GM18505 (cell line): ENCODE data around the gene KIF1B.
A peak's percentile ranks its signal among the peaks of the same experiment; 100 is the strongest.

ENCODE experiments used
- ATAC-seq: cut with Tn5 transposase; IDR thresholded peaks from one replicate; pipeline ENCODE4 v1.9.1; 2021; ENCODE audit not compliant: unreplicated experiment
- POLR2A ChIP-seq: IDR thresholded peaks from 4 replicates; pipeline ENCODE4 v1.6.1; 2011; ENCODE audit warnings: borderline replicate concordance; ENCODE audit not compliant: insufficient read depth, insufficient read length; ENCODE audit errors: extremely low read depth

KIF1B gene

DNA sequence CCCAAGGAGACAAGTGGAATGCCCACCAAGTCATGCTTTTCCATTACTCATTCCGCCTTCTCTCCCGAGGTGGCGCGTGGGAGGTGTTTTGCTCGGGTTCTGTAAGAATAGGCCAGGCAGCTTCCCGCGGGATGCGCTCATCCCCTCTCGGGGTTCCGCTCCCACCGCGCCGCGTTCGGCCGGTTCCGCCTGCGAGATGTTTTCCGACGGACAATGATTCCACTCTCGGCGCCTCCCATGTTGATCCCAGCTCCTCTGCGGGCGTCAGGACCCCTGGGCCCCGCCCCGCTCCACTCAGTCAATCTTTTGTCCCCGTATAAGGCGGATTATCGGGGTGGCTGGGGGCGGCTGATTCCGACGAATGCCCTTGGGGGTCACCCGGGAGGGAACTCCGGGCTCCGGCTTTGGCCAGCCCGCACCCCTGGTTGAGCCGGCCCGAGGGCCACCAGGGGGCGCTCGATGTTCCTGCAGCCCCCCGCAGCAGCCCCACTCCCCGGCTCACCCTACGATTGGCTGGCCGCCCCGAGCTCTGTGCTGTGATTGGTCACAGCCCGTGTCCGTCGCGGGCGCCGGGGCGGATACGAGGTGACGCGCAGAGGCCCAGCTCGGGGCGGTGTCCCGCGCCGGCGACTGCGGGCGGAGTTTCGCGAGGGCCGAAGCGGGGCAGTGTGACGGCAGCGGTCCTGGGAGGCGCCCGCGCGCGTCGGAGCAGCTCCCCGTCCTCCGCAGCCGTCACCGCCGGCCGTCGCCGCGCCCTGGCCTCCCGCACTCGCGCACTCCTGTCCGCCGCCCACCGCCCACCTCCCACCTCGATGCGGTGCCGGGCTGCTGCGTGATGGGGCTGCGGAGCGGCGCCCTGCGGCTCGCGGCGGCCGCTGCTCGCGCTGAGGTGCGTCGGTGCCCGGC lies at the start of gene KIF1B:
Gene KIF1B, plus strand, starts transcription at position 666 of the 906 bp plus-strand sequence. CDS start 21,759 bp downstream, outside the sequence.
- ATAC-seq = peak; percentile 98
- TF ChIP-seq POLR2A = peak; percentile 69

DNA sequence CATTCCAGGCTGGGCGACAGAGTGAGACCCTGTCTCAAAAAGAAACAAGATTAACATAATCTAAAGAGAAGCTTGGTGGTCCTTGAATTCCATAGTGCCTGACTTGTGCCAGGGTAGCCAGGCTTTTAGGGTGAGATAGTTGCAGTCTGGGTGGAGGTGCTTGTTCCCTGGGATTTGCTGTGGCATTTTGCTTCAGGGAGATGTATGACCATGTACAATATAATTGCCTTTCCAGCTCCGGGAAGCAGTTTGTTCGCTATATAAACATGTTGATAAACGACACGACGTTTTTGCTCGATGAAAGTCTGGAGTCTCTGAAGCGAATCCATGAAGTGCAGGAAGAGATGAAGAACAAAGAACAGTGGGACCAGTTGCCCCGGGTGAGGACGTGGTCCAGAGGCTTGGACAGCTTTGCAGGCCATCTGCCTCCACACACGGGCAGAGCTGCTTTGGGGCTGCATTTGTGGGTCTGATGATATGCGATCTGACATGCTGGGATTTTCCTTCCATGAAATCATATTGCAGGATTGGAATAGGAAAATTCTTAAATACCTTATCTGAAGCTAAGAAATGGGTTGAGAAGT lies 49.4 kb upstream of the KIF1B start:
- TF ChIP-seq POLR2A = no peak
- ATAC-seq = no peak

DNA sequence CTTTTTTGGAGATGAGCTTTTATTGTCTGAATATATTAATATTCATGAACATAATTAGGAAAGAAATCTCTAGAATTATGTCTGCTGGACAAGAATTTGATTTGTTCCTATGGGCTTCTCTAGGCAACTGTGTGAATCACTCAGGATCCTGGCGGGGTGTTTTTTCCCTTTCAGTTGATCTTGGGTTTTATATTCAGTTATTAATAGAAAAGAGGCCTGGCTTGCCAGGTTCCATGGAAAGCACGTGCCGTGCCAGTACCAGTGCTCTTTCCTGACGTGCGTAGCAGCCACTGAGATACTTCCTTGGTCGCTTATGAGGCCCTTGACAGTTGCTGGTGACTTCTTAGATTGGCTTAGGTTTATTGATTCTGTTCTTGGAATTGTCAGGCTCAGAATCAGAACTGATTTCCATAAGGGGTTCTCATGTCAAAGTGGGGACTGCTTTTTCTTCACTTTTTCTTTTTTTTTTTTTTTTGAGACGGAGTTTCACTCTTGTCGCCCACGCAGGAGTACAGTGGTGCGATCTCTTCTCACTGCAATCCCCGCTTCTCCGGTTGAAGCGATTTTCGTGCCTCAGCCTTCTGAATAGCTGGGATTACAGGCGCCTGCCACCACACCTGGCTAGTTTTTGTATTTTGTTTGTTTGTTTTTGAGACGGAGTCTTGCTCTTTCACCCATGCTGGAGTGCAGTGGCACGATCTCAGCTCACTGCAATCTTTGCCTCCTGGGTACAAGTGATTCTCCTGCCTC lies 48.7 kb upstream of the KIF1B start:
- no peak for TF ChIP-seq POLR2A
- ATAC-seq = no peak

GRCh38 chr1:10168912-10169514 lies 41.4 kb upstream of the KIF1B start:
- no peak for ATAC-seq
- TF ChIP-seq POLR2A = no peak

DNA sequence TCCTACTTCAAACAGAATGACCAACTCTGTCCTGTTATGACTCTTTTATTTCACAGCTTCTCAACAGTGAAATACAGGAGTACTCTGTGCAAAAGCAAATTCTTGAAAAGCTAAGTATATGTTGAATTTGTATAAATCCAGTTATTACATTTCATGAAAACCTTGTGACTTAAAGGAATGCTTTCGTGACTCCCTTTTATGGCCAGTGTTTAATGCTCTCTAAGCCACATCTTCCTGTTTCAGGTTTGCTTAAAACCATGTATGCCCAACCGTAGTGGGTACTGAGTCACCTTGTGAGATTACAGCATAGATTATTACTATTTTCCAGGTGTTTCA lies 40.2 kb upstream of the KIF1B start:
- ATAC-seq = no peak
- TF ChIP-seq POLR2A = no peak

- TF ChIP-seq POLR2A = no peak
Observed at GRCh38 chr1:10171105-10171767, 39.1 kb upstream of the KIF1B start.

DNA sequence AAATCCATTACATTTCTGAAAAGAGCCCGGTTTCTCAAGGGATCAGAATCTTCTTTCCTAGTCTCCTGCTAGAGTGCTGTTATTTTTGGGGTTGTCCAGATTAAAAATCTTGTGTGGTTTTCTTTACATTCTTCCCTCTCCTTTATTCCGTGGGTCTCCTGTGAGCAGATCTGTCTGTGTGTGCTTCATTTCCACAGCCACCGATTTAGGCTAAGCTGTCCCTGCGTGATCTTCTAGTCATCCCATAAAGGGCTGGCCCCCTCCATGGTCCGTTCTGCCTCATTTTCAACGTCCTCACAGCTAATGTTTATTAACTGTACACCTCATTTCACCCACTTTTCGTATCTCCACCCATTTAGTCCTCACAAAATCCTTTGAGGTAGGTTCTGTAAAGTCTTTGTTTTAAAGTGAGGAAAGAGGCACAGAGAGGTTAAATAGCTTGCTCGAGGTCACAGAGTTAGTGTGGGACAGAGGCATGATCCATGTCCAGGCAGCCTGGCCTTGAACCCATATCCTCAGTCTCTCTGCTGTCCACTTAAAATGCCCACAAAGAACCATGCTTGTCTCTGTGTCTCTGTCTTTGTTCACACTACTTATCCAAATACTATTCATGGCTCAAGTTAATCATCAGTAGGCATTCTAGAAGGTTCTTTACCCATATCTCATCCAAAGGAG lies 38.2 kb upstream of the KIF1B start:
- ATAC-seq = no peak
- no peak for TF ChIP-seq POLR2A

More at GRCh38 chr1:10171105-10171767, 39.1 kb upstream of the KIF1B start:
- ATAC-seq = no peak

- no peak for TF ChIP-seq POLR2A
- no peak for ATAC-seq
Observed at GRCh38 chr1:10173582-10173981, 36.8 kb upstream of the KIF1B start.

DNA sequence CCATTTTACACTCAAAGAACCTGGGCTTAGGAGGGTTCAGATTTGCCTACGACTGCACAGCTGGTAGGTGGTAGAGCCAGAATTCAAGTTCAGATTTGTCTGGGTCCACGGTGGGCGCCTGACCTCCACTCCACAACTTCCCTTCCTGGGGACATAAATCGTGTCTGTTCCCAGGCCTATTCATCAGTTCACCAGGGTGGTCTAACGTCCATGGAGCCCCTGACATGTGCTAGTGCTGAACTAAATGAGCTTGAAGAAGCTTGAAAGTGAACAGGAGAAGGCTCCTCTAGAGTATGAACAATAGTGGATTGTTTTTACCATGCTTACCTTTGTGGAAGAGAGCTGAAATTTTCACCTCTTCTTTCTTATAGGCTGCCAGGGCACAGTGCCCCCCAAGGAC lies 32.5 kb upstream of the KIF1B start:
- no peak for ATAC-seq
- TF ChIP-seq POLR2A = no peak

- ATAC-seq = no peak
- TF ChIP-seq POLR2A = no peak
Observed at GRCh38 chr1:10178597-10179405, 31.6 kb upstream of the KIF1B start.

GRCh38 chr1:10179406-10180091 lies 30.8 kb upstream of the KIF1B start:
- no peak for TF ChIP-seq POLR2A

More at GRCh38 chr1:10179406-10180091, 30.8 kb upstream of the KIF1B start:
- no peak for ATAC-seq
